WTC11 (cell line): ENCODE measurements around the gene LRRC14B. TPM values are rescaled to one million over a fixed set of nuclear protein-coding genes. Genes with fewer than 3 reads are reported as not detected.
A peak's percentile ranks its signal among the peaks of the same experiment; 100 is the strongest.

Experiments used
- ATAC-seq: fragments of 200-7000 bp; cut with Tn5 transposase; 2 replicates; pipeline ENCODE4 v1.10.0; 2021; ENCODE audit warnings: mild to moderate bottlenecking, moderate library complexity
- CTCF ChIA-PET: fragments of 300-600 bp; sonication (Branson Sonifier 250); formaldehyde crosslinking; loops from one replicate; lab custom pipeline; 2021; ENCODE audit warnings: antibody characterized with exemption; lab: Charles Lee
- POLR2A ChIA-PET: fragments of 350-600 bp; sonication (Branson Sonifier 250); formaldehyde crosslinking; loops from one replicate; lab custom pipeline; 2021; ENCODE audit warnings: antibody characterized with exemption; lab: Charles Lee
- DNase-seq: peaks from one replicate; pipeline ENCODE4 v3.0.0; 2021; ENCODE audit warnings: low spot score
- H3K27ac Mint-ChIP-seq: 2 replicates; pipeline ENCODE4 v1.8.0; 2021; ENCODE audit warnings: mixed read lengths
- H3K27me3 Mint-ChIP-seq: 2 replicates; pipeline ENCODE4 v1.8.0; 2021; ENCODE audit warnings: low read depth, mild to moderate bottlenecking, moderate library complexity, mixed read lengths
- H3K36me3 Mint-ChIP-seq: 2 replicates; pipeline ENCODE4 v1.8.0; 2021; ENCODE audit warnings: mixed read lengths
- H3K4me1 Mint-ChIP-seq: 2 replicates; pipeline ENCODE4 v1.8.0; 2022; ENCODE audit warnings: mixed read lengths
- H3K4me3 Mint-ChIP-seq: 2 replicates; pipeline ENCODE4 v1.8.0; 2021; ENCODE audit warnings: mild to moderate bottlenecking, moderate library complexity, mixed read lengths
- H3K9me3 Mint-ChIP-seq: 2 replicates; pipeline ENCODE4 v1.8.0; 2021; ENCODE audit warnings: mixed read lengths
- CREM ChIP-seq: sonication (generic); formaldehyde crosslinking; IDR thresholded peaks from 2 replicates; pipeline ENCODE4 v1.8.1; 2022; ENCODE audit warnings: mild to moderate bottlenecking, missing genetic modification reagents, moderate library complexity
- FOXP1 ChIP-seq: sonication (generic); formaldehyde crosslinking; IDR thresholded peaks from 2 replicates; pipeline ENCODE4 v1.8.0; 2022; ENCODE audit warnings: missing genetic modification reagents, mild to moderate bottlenecking, moderate library complexity, borderline replicate concordance
- GRHL2 ChIP-seq: fragments of 250-450 bp; sonication (Bioruptor Pico); IDR thresholded peaks from 2 replicates; pipeline ENCODE4 v1.8.0; 2022; ENCODE audit warnings: mild to moderate bottlenecking, moderate library complexity; ENCODE audit not compliant: insufficient replicate concordance, severe bottlenecking
- HMGA2 ChIP-seq: fragments of 250-450 bp; sonication (Bioruptor Pico); IDR thresholded peaks from 2 replicates; pipeline ENCODE4 v1.4.0; 2021; ENCODE audit warnings: mild to moderate bottlenecking, moderate library complexity
- JUN ChIP-seq: sonication (generic); formaldehyde crosslinking; IDR thresholded peaks from 2 replicates; pipeline ENCODE4 v1.8.0; 2023; ENCODE audit warnings: mild to moderate bottlenecking, missing genetic modification reagents
- KAT7 ChIP-seq: sonication (generic); formaldehyde crosslinking; IDR thresholded peaks from 2 replicates; pipeline ENCODE4 v1.8.1; 2023; ENCODE audit warnings: missing genetic modification reagents, mild to moderate bottlenecking, borderline replicate concordance
- MLX ChIP-seq: sonication (generic); formaldehyde crosslinking; IDR thresholded peaks from 2 replicates; pipeline ENCODE4 v1.8.1; 2023; ENCODE audit warnings: mild to moderate bottlenecking, missing genetic modification reagents, moderate library complexity
- NFATC4 ChIP-seq: fragments of 250-450 bp; sonication (Bioruptor Pico); IDR thresholded peaks from 2 replicates; pipeline ENCODE4 v1.9.0; 2021; ENCODE audit warnings: mild to moderate bottlenecking
- NFYB ChIP-seq: sonication (generic); formaldehyde crosslinking; conservative IDR thresholded peaks from 2 replicates; pipeline ENCODE4 v1.8.0; 2022; ENCODE audit warnings: low read depth, missing genetic modification reagents
- NR1H2 ChIP-seq: sonication (generic); formaldehyde crosslinking; IDR thresholded peaks from 2 replicates; pipeline ENCODE4 v1.9.0; 2021; ENCODE audit warnings: mild to moderate bottlenecking, moderate library complexity, missing genetic modification reagents
- TCF7 ChIP-seq: sonication (generic); formaldehyde crosslinking; IDR thresholded peaks from 2 replicates; pipeline ENCODE4 v1.8.0; 2022; ENCODE audit warnings: mild to moderate bottlenecking, low read depth, missing genetic modification reagents, moderate library complexity
- TEAD1 ChIP-seq: sonication (generic); formaldehyde crosslinking; IDR thresholded peaks from 2 replicates; pipeline ENCODE4 v1.8.0; 2022; ENCODE audit warnings: mild to moderate bottlenecking, missing genetic modification reagents
- TEAD4 ChIP-seq: sonication (generic); formaldehyde crosslinking; IDR thresholded peaks from 2 replicates; pipeline ENCODE4 v1.8.0; 2022; ENCODE audit warnings: mild to moderate bottlenecking, missing genetic modification reagents
- TP53 ChIP-seq: sonication (generic); formaldehyde crosslinking; IDR thresholded peaks from 2 replicates; pipeline ENCODE4 v1.8.1; 2023; ENCODE audit warnings: mild to moderate bottlenecking, missing genetic modification reagents
- ZNF219 ChIP-seq: sonication (generic); formaldehyde crosslinking; IDR thresholded peaks from 2 replicates; pipeline ENCODE4 v1.8.0; 2023; ENCODE audit warnings: missing genetic modification reagents, mild to moderate bottlenecking, borderline replicate concordance
- ZNF263 ChIP-seq: sonication (generic); formaldehyde crosslinking; IDR thresholded peaks from 2 replicates; pipeline ENCODE4 v1.8.1; 2022; ENCODE audit warnings: low read depth, mild to moderate bottlenecking, moderate library complexity, missing genetic modification reagents
- ZNF396 ChIP-seq: fragments of 250-450 bp; sonication (Bioruptor Pico); IDR thresholded peaks from 2 replicates; pipeline ENCODE4 v1.8.0; 2021; ENCODE audit warnings: mild to moderate bottlenecking, moderate library complexity, borderline replicate concordance
- ZSCAN18 ChIP-seq: fragments of 250-450 bp; sonication (Bioruptor Pico); IDR thresholded peaks from 2 replicates; pipeline ENCODE4 v2.1.2; 2022; ENCODE audit warnings: mild to moderate bottlenecking, moderate library complexity
- total RNA-seq: library from RNA; stranded (reverse); gene quantifications from 3 replicates; pipeline ENCODE4 v1.2.3, GENCODE V29; 2021
- TF ChIP-seq, protein P1 (sequence below): sonication (generic); formaldehyde crosslinking; IDR thresholded peaks from 2 replicates; pipeline ENCODE4 v1.8.0; 2023; ENCODE audit warnings: missing genetic modification reagents
- TF ChIP-seq, protein P2 (sequence below): sonication (generic); formaldehyde crosslinking; conservative IDR thresholded peaks from 2 replicates; pipeline ENCODE4 v1.8.1; 2022; ENCODE audit warnings: mild to moderate bottlenecking, missing genetic modification reagents
- TF ChIP-seq, protein P3 (sequence below): sonication (generic); formaldehyde crosslinking; IDR thresholded peaks from 2 replicates; pipeline ENCODE4 v1.8.0; 2022; ENCODE audit warnings: missing genetic modification reagents

Gene LRRC14B
- total RNA-seq, 1 experiment from 2014 or later, result not detected

GRCh38 chr5:176296-176823, 14.9 kb upstream of the LRRC14B start:
- Mint-ChIP-seq H3K36me3 (peaks cover 20% of the 10 kb centered on the region), H3K27ac (peak overlapping the region; percentile 47; the same call in 1 of the 2 replicates), H3K4me3 (no peak overlapping the region), H3K27me3 (no peaks in the 10 kb centered on the region), H3K9me3 (no peaks in the 10 kb centered on the region), H3K4me1 (peaks cover 13% of the 10 kb centered on the region)
- POLR2A ChIA-PET, result no interaction called here
- ATAC-seq (no peak), DNase-seq (no peak)
- no peak for TF ChIP-seq JUN
- no peak for TF ChIP-seq HMGA2 (CRISPR knock-in tag)
- TF ChIP-seq KAT7, result no peak
- TF ChIP-seq, protein P1, sequence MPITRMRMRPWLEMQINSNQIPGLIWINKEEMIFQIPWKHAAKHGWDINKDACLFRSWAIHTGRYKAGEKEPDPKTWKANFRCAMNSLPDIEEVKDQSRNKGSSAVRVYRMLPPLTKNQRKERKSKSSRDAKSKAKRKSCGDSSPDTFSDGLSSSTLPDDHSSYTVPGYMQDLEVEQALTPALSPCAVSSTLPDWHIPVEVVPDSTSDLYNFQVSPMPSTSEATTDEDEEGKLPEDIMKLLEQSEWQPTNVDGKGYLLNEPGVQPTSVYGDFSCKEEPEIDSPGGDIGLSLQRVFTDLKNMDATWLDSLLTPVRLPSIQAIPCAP (CRISPR knock-in tag), result no peak
- TF ChIP-seq NFATC4 (CRISPR knock-in tag), result no peak
- TF ChIP-seq CREM, result no peak
- no peak for TF ChIP-seq ZNF263 (CRISPR knock-in tag)
- no peak for TF ChIP-seq NR1H2 (CRISPR knock-in tag)
- no peak for TF ChIP-seq NFYB
- TF ChIP-seq, protein P2, sequence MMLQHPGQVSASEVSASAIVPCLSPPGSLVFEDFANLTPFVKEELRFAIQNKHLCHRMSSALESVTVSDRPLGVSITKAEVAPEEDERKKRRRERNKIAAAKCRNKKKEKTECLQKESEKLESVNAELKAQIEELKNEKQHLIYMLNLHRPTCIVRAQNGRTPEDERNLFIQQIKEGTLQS, result no peak
- no peak for TF ChIP-seq TEAD1 (CRISPR knock-in tag)
- TF ChIP-seq ZNF396 (CRISPR knock-in tag), result no peak
- TF ChIP-seq ZSCAN18 (CRISPR knock-in tag), result no peak
- no peak for TF ChIP-seq GRHL2
- TF ChIP-seq, protein P3, sequence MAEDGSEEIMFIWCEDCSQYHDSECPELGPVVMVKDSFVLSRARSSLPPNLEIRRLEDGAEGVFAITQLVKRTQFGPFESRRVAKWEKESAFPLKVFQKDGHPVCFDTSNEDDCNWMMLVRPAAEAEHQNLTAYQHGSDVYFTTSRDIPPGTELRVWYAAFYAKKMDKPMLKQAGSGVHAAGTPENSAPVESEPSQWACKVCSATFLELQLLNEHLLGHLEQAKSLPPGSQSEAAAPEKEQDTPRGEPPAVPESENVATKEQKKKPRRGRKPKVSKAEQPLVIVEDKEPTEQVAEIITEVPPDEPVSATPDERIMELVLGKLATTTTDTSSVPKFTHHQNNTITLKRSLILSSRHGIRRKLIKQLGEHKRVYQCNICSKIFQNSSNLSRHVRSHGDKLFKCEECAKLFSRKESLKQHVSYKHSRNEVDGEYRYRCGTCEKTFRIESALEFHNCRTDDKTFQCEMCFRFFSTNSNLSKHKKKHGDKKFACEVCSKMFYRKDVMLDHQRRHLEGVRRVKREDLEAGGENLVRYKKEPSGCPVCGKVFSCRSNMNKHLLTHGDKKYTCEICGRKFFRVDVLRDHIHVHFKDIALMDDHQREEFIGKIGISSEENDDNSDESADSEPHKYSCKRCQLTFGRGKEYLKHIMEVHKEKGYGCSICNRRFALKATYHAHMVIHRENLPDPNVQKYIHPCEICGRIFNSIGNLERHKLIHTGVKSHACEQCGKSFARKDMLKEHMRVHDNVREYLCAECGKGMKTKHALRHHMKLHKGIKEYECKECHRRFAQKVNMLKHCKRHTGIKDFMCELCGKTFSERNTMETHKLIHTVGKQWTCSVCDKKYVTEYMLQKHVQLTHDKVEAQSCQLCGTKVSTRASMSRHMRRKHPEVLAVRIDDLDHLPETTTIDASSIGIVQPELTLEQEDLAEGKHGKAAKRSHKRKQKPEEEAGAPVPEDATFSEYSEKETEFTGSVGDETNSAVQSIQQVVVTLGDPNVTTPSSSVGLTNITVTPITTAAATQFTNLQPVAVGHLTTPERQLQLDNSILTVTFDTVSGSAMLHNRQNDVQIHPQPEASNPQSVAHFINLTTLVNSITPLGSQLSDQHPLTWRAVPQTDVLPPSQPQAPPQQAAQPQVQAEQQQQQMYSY (CRISPR knock-in tag), result no peak
- CTCF ChIA-PET, result interaction anchor here (1.5 kb wide), 1 partner anchor 12 kb away, joined by 6 read pairs; no protein-coding TSS in a partner anchor

DNA sequence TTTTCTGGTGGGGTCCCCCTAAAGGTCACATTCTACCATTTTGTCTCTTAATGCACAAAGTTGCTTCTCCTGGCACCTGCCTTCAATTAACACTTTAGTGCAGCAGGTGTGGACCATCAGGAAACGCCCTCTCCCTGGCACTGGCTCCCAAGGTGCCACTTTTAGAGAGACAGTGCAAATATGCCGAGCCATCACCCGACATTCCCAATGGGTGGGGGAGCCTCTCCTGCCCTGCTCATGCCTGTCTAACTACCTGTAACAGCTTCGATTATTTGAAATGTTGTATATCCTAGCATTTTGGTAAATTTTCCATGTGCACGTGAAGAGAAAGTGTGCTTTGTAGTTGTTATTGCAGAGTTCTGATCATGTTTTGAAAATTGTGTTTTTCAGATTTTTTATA, 13.2 kb upstream of the LRRC14B start:
- Mint-ChIP-seq H3K36me3 (peaks cover 28% of the 10 kb centered on the region), H3K4me3 (no peak overlapping the region), H3K9me3 (no peaks in the 10 kb centered on the region), H3K27me3 (no peaks in the 10 kb centered on the region), H3K4me1 (peaks cover 13% of the 10 kb centered on the region), H3K27ac (no peak overlapping the region)
- POLR2A ChIA-PET, result no interaction called here
- no peak for ATAC-seq
- CTCF ChIA-PET, result no interaction called here
- TF ChIP-seq, protein P2, result no peak
- TF ChIP-seq FOXP1 (no peak), TEAD4 (no peak), MLX (CRISPR knock-in tag) (no peak), TP53 (CRISPR knock-in tag) (no peak), TCF7 (CRISPR knock-in tag) (no peak), ZNF219 (CRISPR knock-in tag) (no peak)
- no peak for DNase-seq
